ENCODE data around the gene SPTBN1.

GRCh38 chr2:54634021-54634420 lies 177.9 kb downstream of the SPTBN1 start:
- no peak for TF ChIP-seq POLR2A (IDR thresholded peaks at IDR 0.05)
- TF ChIP-seq, protein P1, sequence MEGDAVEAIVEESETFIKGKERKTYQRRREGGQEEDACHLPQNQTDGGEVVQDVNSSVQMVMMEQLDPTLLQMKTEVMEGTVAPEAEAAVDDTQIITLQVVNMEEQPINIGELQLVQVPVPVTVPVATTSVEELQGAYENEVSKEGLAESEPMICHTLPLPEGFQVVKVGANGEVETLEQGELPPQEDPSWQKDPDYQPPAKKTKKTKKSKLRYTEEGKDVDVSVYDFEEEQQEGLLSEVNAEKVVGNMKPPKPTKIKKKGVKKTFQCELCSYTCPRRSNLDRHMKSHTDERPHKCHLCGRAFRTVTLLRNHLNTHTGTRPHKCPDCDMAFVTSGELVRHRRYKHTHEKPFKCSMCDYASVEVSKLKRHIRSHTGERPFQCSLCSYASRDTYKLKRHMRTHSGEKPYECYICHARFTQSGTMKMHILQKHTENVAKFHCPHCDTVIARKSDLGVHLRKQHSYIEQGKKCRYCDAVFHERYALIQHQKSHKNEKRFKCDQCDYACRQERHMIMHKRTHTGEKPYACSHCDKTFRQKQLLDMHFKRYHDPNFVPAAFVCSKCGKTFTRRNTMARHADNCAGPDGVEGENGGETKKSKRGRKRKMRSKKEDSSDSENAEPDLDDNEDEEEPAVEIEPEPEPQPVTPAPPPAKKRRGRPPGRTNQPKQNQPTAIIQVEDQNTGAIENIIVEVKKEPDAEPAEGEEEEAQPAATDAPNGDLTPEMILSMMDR (IDR thresholded peaks at IDR 0.05), result no peak
